Measurements from ENCODE around the gene GSTM1.

GRCh38 chr1:109691759-109692158, 4.1 kb downstream of the GSTM1 start:
- no peak for TF ChIP-seq POLR2A (IDR thresholded peaks at IDR 0.05)
- TF ChIP-seq CTCF (IDR thresholded peaks at IDR 0.05), result no peak

Measured in body of pancreas (tissue), 4 donors.